Smooth muscle cell (in vitro differentiated cells): ENCODE results near the gene PLA2G4D. TPM values are rescaled to one million over a fixed set of nuclear protein-coding genes. Genes with fewer than 3 reads are reported as not detected.

ENCODE experiments used
- DNase-seq: peaks from one replicate; lab custom pipeline; 2025; ENCODE audit not compliant: unreplicated experiment; lab: John Stamatoyannopoulos, UW
- H2AFZ ChIP-seq: fragments of 200-600 bp; sonication (generic); 2 replicates; pipeline ENCODE4 v1.6.0; 2016; ENCODE audit warnings: antibody characterized with exemption, low read depth, mild to moderate bottlenecking
- H3F3A ChIP-seq: fragments of 200-600 bp; sonication (generic); 2 replicates; pipeline ENCODE4 v1.6.0; 2017; ENCODE audit warnings: antibody characterized with exemption, low read depth
- H3K27ac ChIP-seq: fragments of 200-600 bp; sonication (generic); 2 replicates; pipeline ENCODE4 v1.5.1; 2016; ENCODE audit warnings: low read depth, mild to moderate bottlenecking
- H3K27me3 ChIP-seq: fragments of 200-600 bp; sonication (generic); 2 replicates; pipeline ENCODE4 v1.6.1; 2016; ENCODE audit warnings: low read depth, mild to moderate bottlenecking
- H3K36me3 ChIP-seq: fragments of 200-600 bp; sonication (generic); 2 replicates; pipeline ENCODE4 v1.5.1; 2016; ENCODE audit warnings: low read depth
- H3K4me1 ChIP-seq: fragments of 200-600 bp; sonication (generic); 2 replicates; pipeline ENCODE4 v1.5.1; 2016; ENCODE audit warnings: low read depth
- H3K4me2 ChIP-seq: fragments of 200-600 bp; sonication (generic); 2 replicates; pipeline ENCODE4 v1.6.0; 2016; ENCODE audit warnings: mild to moderate bottlenecking
- H3K4me3 ChIP-seq: fragments of 200-600 bp; sonication (generic); 2 replicates; pipeline ENCODE4 v1.5.1; 2016; ENCODE audit warnings: mild to moderate bottlenecking
- H3K79me2 ChIP-seq: fragments of 200-600 bp; sonication (generic); 2 replicates; pipeline ENCODE4 v1.6.0; 2016; ENCODE audit warnings: low read depth, mild to moderate bottlenecking
- H3K9ac ChIP-seq: fragments of 200-600 bp; sonication (generic); 2 replicates; pipeline ENCODE4 v1.6.0; 2016; ENCODE audit warnings: low read depth
- H3K9me3 ChIP-seq: fragments of 200-600 bp; sonication (generic); replicated peaks from 2 replicates; pipeline ENCODE4 v1.5.1; 2016; ENCODE audit warnings: low read depth
- H4K20me1 ChIP-seq: fragments of 200-600 bp; sonication (generic); 2 replicates; pipeline ENCODE4 v1.6.0; 2016; ENCODE audit warnings: low read depth
- WGBS: methylation state at CpG from one replicate; pipeline ENCODE4 v1.1.7; 2016; ENCODE audit warnings: low lambda C conversion rate; 5-methylcytosine and 5-hydroxymethylcytosine counted together
- polyA plus RNA-seq: library from polyadenylated mRNA; unstranded; fragments of >200 nt; fragmentation: Nextera tagmentation; extraction: Ambion mirVana; gene quantifications from 2 replicates; pipeline ENCODE4 v1.2.1, GENCODE V29; 2016
- total RNA-seq: library from RNA; depleted of rRNA; stranded (reverse); fragments of >200 nt; gene quantifications from 2 replicates; pipeline ENCODE4 v1.2.3, GENCODE V29; 2014
- TF ChIP-seq, protein P1 (sequence below): fragments of 200-600 bp; sonication (generic); IDR thresholded peaks from 2 replicates; pipeline ENCODE4 v1.5.1; 2017; ENCODE audit warnings: borderline replicate concordance, mild to moderate bottlenecking, antibody characterized with exemption; ENCODE audit not compliant: insufficient read depth, poor library complexity, severe bottlenecking

The PLA2G4D gene
- total and polyA plus RNA-seq, 2 experiments from 2014 or later = 0.17 to 0.36 TPM

DNA sequence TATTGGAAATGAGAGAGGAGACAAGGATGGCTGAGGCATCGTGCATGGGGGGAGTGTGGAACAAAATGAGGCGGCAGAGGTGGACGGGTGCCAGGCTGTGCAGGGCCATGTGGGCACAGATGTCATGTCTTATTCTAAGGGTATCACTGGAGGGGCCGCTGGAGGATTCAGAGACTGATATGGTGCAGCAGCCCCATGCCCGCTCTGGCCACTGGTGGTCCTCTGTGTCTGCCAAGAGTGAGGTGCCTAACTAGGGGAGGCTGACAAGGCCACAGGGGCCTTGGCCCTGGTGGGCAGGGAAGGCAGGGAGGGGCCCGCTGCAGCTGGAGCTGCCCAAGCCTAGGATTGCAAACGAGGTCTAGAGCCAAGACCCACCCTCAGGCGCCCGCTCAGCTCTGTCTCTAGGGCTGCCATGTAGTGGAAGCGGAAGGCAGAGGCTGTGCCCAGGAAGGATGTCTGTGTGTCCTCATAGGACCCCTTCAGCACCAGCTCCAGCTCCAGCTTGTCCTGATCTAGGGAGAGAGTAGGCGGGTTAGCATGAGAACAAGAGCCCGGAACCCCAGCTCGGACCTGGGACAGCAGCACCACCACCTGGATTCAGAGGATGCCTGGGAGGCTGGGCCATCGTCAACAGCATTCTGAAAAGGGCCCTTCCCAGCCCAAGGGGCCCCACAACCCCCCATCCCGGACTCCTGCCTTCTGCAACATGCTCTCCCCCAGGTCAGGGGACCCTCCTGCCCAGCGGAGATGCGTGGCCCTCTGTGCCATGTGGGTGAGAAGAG lies 11.3 kb downstream of the PLA2G4D start:
- WGBS = 94% methylated on average over 17 of the region's 17 CpGs
- H3K79me2 ChIP-seq = no peaks in the 10 kb centered on the region
- no peak for DNase-seq
- TF ChIP-seq, protein P1, sequence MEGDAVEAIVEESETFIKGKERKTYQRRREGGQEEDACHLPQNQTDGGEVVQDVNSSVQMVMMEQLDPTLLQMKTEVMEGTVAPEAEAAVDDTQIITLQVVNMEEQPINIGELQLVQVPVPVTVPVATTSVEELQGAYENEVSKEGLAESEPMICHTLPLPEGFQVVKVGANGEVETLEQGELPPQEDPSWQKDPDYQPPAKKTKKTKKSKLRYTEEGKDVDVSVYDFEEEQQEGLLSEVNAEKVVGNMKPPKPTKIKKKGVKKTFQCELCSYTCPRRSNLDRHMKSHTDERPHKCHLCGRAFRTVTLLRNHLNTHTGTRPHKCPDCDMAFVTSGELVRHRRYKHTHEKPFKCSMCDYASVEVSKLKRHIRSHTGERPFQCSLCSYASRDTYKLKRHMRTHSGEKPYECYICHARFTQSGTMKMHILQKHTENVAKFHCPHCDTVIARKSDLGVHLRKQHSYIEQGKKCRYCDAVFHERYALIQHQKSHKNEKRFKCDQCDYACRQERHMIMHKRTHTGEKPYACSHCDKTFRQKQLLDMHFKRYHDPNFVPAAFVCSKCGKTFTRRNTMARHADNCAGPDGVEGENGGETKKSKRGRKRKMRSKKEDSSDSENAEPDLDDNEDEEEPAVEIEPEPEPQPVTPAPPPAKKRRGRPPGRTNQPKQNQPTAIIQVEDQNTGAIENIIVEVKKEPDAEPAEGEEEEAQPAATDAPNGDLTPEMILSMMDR = no peak
- no peak overlapping the region for H3K4me3 ChIP-seq
- H3K4me2 ChIP-seq = no peak overlapping the region
- H3K9ac ChIP-seq = no peak overlapping the region
- peaks cover 24% of the 10 kb centered on the region for H3K27me3 ChIP-seq
- H3K9me3 ChIP-seq = no peaks in the 10 kb centered on the region
- H2AFZ ChIP-seq = no peak overlapping the region
- no peaks in the 10 kb centered on the region for H3F3A ChIP-seq
- no peaks in the 10 kb centered on the region for H4K20me1 ChIP-seq
- H3K27ac ChIP-seq = no peak overlapping the region
- H3K4me1 ChIP-seq = peaks cover 6% of the 10 kb centered on the region
- H3K36me3 ChIP-seq = no peaks in the 10 kb centered on the region

DNA sequence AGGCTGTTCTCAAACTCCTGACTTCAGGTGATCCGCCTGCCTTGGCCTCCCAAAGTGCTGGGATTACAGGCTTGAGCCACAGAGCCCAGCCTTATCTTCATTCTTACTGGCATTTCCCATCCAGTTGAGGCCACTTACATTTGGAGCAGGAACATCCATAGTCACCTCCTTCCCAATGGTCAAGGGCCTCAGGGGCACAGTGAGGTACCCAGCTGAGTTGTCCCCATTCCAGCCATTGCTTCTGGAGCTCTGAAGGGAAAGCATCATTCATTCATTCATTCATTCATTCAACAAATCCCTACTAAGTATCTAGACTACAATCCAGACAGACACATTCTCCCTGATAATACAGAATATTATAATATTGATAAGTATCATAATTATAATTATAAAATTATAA lies 12.2 kb downstream of the PLA2G4D start:
- Histone ChIP-seq H2AFZ (no peak overlapping the region), H3K4me1 (peaks cover 6% of the 10 kb centered on the region), H3K4me2 (no peak overlapping the region), H3K4me3 (no peak overlapping the region), H3K9me3 (no peaks in the 10 kb centered on the region), H3K9ac (no peak overlapping the region), H3K36me3 (no peaks in the 10 kb centered on the region), H3K27ac (no peak overlapping the region), H3F3A (no peaks in the 10 kb centered on the region), H4K20me1 (no peaks in the 10 kb centered on the region), H3K79me2 (no peaks in the 10 kb centered on the region), H3K27me3 (peaks cover 24% of the 10 kb centered on the region)
- WGBS = 85% methylated on average over 1 of the region's 1 CpG
- TF ChIP-seq, protein P1 = no peak
- DNase-seq = no peak

DNA sequence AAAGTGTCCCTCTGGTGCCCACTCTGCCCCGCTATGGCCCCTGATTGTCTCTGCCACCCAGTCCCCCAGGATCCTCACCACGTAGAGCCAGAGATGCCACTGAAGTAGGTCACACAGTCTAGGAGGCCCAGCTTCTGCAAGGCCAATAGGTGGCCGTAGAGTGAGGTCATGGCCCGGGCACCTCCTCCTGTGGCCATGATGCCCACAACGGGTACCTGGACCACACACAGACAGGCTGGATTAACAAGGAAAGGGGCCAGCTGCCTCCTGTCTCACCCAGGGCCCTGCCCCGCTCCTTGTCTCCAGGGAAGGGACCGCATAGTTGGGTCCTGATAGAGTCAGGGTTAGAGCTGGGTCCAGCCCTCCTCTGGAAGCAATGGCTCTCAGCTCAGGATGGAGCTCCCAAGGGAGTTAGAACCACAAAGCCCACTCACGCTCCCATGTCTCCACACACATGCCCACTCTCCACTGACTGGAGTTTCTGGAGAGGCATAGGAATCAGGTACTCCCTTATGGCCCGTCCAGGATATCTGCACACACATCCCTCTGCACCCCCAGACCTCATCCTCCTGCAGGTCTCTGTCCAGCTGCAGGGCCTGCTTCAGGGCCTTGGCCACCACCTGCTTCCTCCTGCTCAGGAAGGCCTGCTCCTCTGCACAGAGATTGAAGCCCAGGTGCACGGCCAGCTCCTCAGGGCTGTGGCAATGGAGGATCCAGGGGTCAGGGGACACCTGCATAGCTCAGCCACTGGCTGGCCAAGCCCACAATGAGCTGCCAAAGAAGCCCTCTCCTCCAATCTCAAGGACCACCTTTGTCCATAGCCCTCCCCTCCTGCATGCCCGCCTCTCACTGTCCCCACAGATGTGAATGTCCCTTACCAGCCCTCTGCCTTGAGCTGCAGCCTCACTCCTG lies 13.2 kb downstream of the PLA2G4D start:
- H3K27me3 ChIP-seq = peaks cover 24% of the 10 kb centered on the region
- TF ChIP-seq, protein P1 = no peak
- H2AFZ ChIP-seq = no peak overlapping the region
- no peaks in the 10 kb centered on the region for H4K20me1 ChIP-seq
- no peak overlapping the region for H3K27ac ChIP-seq
- no peak overlapping the region for H3K9ac ChIP-seq
- H3F3A ChIP-seq = no peaks in the 10 kb centered on the region
- no peaks in the 10 kb centered on the region for H3K79me2 ChIP-seq
- no peaks in the 10 kb centered on the region for H3K36me3 ChIP-seq
- H3K9me3 ChIP-seq = no peaks in the 10 kb centered on the region
- H3K4me1 ChIP-seq = peaks cover 6% of the 10 kb centered on the region
- no peak for DNase-seq
- no peak overlapping the region for H3K4me2 ChIP-seq
- H3K4me3 ChIP-seq = no peak overlapping the region
- WGBS = 88% methylated on average over 11 of the region's 11 CpGs
